ENCODE measurements around the gene RASL12. TPM values are rescaled to one million over a fixed set of nuclear protein-coding genes. Genes with fewer than 3 reads are reported as not detected.

Gene RASL12
- total and polyA plus RNA-seq, 12 donors, result 1.3 to 9.2 (median 3.4) TPM

- peaks cover 0 to 11% of the 10 kb centered on the region in 2 donors for H3K4me1 ChIP-seq (replicated peaks in 1 of 2)
- 68 to 83% (median 76%) methylated on average over 3 to 7 of the region's 7 CpGs for WGBS, 4 donors
- H3K27ac ChIP-seq, result no peak overlapping the region
- H3K4me3 ChIP-seq, result no peak overlapping the region
- no peak for DNase-seq
- TF ChIP-seq, protein P1, sequence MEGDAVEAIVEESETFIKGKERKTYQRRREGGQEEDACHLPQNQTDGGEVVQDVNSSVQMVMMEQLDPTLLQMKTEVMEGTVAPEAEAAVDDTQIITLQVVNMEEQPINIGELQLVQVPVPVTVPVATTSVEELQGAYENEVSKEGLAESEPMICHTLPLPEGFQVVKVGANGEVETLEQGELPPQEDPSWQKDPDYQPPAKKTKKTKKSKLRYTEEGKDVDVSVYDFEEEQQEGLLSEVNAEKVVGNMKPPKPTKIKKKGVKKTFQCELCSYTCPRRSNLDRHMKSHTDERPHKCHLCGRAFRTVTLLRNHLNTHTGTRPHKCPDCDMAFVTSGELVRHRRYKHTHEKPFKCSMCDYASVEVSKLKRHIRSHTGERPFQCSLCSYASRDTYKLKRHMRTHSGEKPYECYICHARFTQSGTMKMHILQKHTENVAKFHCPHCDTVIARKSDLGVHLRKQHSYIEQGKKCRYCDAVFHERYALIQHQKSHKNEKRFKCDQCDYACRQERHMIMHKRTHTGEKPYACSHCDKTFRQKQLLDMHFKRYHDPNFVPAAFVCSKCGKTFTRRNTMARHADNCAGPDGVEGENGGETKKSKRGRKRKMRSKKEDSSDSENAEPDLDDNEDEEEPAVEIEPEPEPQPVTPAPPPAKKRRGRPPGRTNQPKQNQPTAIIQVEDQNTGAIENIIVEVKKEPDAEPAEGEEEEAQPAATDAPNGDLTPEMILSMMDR (IDR thresholded peaks at IDR 0.05), result no peak
- no peak for TF ChIP-seq POLR2A (IDR thresholded peaks at IDR 0.05)
- peaks cover 6% of the 10 kb centered on the region for H3K27me3 ChIP-seq
- intact Hi-C loops (cut with DNase I), result no loop called here
- H3K9me3 ChIP-seq (replicated peaks in 1 of 3), result no peaks in the 10 kb centered on the region
- no peaks in the 10 kb centered on the region for H3K36me3 ChIP-seq (replicated peaks in 1 of 2)
Measured at GRCh38 chr15:65084500-65085206, 16.9 kb upstream of the RASL12 start.

DNA sequence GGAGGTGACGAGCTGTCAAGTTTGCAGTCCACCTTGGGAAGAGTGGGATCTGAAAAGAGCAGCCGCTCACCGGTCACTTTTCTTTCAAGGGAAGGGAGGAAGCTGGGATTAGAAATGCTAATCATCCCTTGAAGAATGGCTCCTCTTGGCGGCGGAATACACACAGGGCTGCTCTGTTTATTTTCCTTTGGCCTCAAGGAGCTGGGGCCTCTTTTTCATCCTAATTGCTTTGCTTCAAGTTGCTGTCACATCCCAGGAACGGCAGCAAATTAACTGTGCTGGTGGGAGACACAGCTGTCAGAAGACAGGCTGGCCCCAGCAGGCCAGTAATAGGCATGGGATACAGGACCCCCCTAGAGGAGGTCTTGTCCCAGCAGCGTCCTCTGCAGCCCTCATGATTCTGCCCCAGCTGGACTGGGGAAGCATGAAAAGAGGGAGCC, 15.5 kb upstream of the RASL12 start:
- 48 to 62% (median 56%) methylated on average over 7 of the region's 7 CpGs for WGBS, 4 donors
- H3K4me1 ChIP-seq (replicated peaks in 1 of 2), result peaks cover 0 to 4% of the 10 kb centered on the region in 2 donors
- DNase-seq, result no peak
- TF ChIP-seq POLR2A (IDR thresholded peaks at IDR 0.05), result no peak
- TF ChIP-seq, protein P1 (IDR thresholded peaks at IDR 0.05), result peak in 5 of 6 experiments; percentile 8 to 31 (median 13)
- intact Hi-C loops (cut with DNase I), result no loop called here
- H3K4me3 ChIP-seq, result no peak overlapping the region
- H3K27me3 ChIP-seq, result peaks cover 8% of the 10 kb centered on the region
- no peaks in the 10 kb centered on the region for H3K36me3 ChIP-seq (replicated peaks in 1 of 2)
- no peak overlapping the region for H3K27ac ChIP-seq
- no peaks in the 10 kb centered on the region for H3K9me3 ChIP-seq (replicated peaks in 1 of 3)

GRCh38 chr15:65082303-65082953, 14.6 kb upstream of the RASL12 start:
- no peak overlapping the region for H3K4me3 ChIP-seq
- H3K9me3 ChIP-seq (replicated peaks in 1 of 3), result no peaks in the 10 kb centered on the region
- intact Hi-C loops (cut with DNase I), result no loop called here
- H3K27me3 ChIP-seq, result peaks cover 13% of the 10 kb centered on the region
- WGBS, 4 donors, result 32 to 41% (median 36%) methylated on average over 7 of the region's 7 CpGs
- no peak overlapping the region for H3K27ac ChIP-seq
- TF ChIP-seq POLR2A (IDR thresholded peaks at IDR 0.05), result no peak
- TF ChIP-seq, protein P1 (IDR thresholded peaks at IDR 0.05), result no peak
- peaks cover 0 to 4% of the 10 kb centered on the region in 2 donors for H3K4me1 ChIP-seq (replicated peaks in 1 of 2)
- no peak for DNase-seq
- no peaks in the 10 kb centered on the region for H3K36me3 ChIP-seq (replicated peaks in 1 of 2)

- no peak for DNase-seq
- H3K4me1 ChIP-seq (replicated peaks in 1 of 2), result peaks cover 0 to 4% of the 10 kb centered on the region in 2 donors
- peaks cover 20% of the 10 kb centered on the region for H3K27me3 ChIP-seq
- no peaks in the 10 kb centered on the region for H3K36me3 ChIP-seq (replicated peaks in 1 of 2)
- H3K9me3 ChIP-seq (replicated peaks in 1 of 3), result no peaks in the 10 kb centered on the region
- intact Hi-C loops (cut with DNase I), result no loop called here
- 73 to 80% (median 76%) methylated on average over 3 to 5 of the region's 5 CpGs for WGBS, 4 donors
- TF ChIP-seq, protein P1 (IDR thresholded peaks at IDR 0.05), result no peak
- no peak for TF ChIP-seq POLR2A (IDR thresholded peaks at IDR 0.05)
- H3K4me3 ChIP-seq, result no peak overlapping the region
- H3K27ac ChIP-seq, result no peak overlapping the region
Measured at GRCh38 chr15:65081758-65082157, 14.0 kb upstream of the RASL12 start.
